ENCODE data around the gene NOL7. TPM values are rescaled to one million over a fixed set of nuclear protein-coding genes. Genes with fewer than 3 reads are reported as not detected.

NOL7 gene
- 10 to 100 TPM; 54.0 to 57.8 TPM for total RNA-seq

- CTCF ChIA-PET = interaction anchor here (0.6 to 3.7 kb wide), 37 partner anchors 8 to 286 kb away, joined by 3 to 49 read pairs (median 5); partner anchors contain the start of genes RANBP9, SIRT5 and TBC1D7
- POLR2A ChIA-PET = interaction anchor here (0.6 to 7.6 kb wide), 39 partner anchors 10 to 312 kb away, joined by 3 to 105 read pairs (median 5); partner anchors contain the start of genes MCUR1, RANBP9, SIRT5 and TBC1D7
- H3K4me3 Mint-ChIP-seq = peak within 1 kb of the TSS; percentile 99
- no peaks in the 10 kb centered on the region for H3K27me3 Mint-ChIP-seq
- no peaks in the 10 kb centered on the region for H3K9me3 Mint-ChIP-seq
- peak within 1 kb of the TSS; percentile 93 for H3K27ac Mint-ChIP-seq
- DNase-seq = peak; percentile 98
- H3K4me1 Mint-ChIP-seq = peaks cover 66% of the 10 kb centered on the region
- peaks cover 40% of the 10 kb centered on the region for H3K36me3 Mint-ChIP-seq (ENCODE audit: low read depth)
Observed at GRCh38 chr6:13614926-13615791, at the start of gene NOL7. Gene NOL7, plus strand, starts transcription at chr6:13615335. Its CDS starts 24 bp downstream, at chr6:13615359.

DNA sequence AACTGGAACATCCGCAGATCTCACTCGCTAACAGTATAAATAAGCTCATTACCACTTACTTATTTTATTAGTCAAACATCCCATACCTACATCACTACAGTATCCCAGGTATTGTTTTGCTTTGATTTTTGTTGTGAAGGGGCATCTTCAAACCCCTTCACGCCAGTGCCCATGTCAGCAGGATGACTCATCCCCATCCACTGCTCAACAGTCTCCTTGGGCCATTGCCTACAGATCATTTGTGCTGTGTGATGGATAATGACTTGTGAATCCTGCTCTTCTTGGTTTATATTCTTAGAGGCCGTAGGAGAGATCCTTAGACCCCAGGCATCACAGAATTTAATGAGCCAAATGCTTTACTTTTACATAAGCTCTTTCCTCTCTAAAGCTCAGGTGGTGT is 49.2 kb upstream of the NOL7 start:
- Mint-ChIP-seq H3K27ac (no peak overlapping the region), H3K4me1 (no peaks in the 10 kb centered on the region), H3K36me3 (ENCODE audit: low read depth) (no peaks in the 10 kb centered on the region), H3K9me3 (no peaks in the 10 kb centered on the region), H3K27me3 (peaks cover 33% of the 10 kb centered on the region), H3K4me3 (no peak overlapping the region)
- CTCF ChIA-PET = interaction anchor here (0.9 kb wide), 1 partner anchor 9 kb away, joined by 4 read pairs; the partner anchor contains the start of gene SIRT5
- DNase-seq = no peak
- POLR2A ChIA-PET = no interaction called here

GRCh38 chr6:13566500-13566899 is 48.6 kb upstream of the NOL7 start:
- CTCF ChIA-PET = no interaction called here
- DNase-seq = no peak
- Mint-ChIP-seq H3K27me3 (peaks cover 33% of the 10 kb centered on the region), H3K9me3 (no peaks in the 10 kb centered on the region), H3K4me1 (no peaks in the 10 kb centered on the region), H3K4me3 (no peak overlapping the region), H3K36me3 (ENCODE audit: low read depth) (no peaks in the 10 kb centered on the region), H3K27ac (no peak overlapping the region)
- POLR2A ChIA-PET = no interaction called here

DNA sequence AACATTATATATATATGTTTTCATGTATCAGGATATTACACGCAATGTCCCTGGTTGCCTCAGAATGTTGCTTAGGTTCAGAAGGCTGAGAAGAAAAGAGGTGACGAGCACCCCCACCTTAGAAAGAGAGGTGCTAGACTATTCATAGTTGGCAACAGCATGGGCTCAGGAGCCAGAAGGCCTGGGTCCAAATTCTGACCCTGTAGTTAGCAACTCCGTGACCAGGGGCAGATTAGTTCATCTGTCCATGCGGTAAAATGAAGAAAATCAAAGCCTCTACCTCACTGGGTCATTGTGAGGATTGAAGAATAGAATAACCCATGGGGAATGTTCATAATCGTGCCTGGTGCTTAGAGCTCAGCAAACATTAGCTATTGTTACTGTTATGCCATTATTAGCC is 46.2 kb upstream of the NOL7 start:
- Mint-ChIP-seq H3K27me3 (peaks cover 29% of the 10 kb centered on the region), H3K4me3 (no peak overlapping the region), H3K27ac (no peak overlapping the region), H3K4me1 (peaks cover 11% of the 10 kb centered on the region), H3K36me3 (ENCODE audit: low read depth) (no peaks in the 10 kb centered on the region), H3K9me3 (no peaks in the 10 kb centered on the region)
- DNase-seq = no peak
- POLR2A ChIA-PET = no interaction called here
- CTCF ChIA-PET = no interaction called here

- Mint-ChIP-seq H3K9me3 (no peaks in the 10 kb centered on the region), H3K4me3 (no peak overlapping the region), H3K4me1 (peaks cover 28% of the 10 kb centered on the region), H3K36me3 (ENCODE audit: low read depth) (no peaks in the 10 kb centered on the region), H3K27me3 (peaks cover 11% of the 10 kb centered on the region), H3K27ac (no peak overlapping the region)
- CTCF ChIA-PET = interaction anchor here (2.2 kb wide), 1 partner anchor 12 kb away, joined by 4 read pairs; no protein-coding TSS in a partner anchor
- POLR2A ChIA-PET = interaction anchor here (1.5 to 3.9 kb wide), 2 partner anchors 9 to 42 kb away, joined by 6 to 104 read pairs; partner anchors contain the start of gene NOL7
- DNase-seq = no peak
Observed at GRCh38 chr6:13572240-13572639, 42.9 kb upstream of the NOL7 start.

GRCh38 chr6:13572951-13573654 is 42.0 kb upstream of the NOL7 start:
- Mint-ChIP-seq H3K4me1 (peaks cover 28% of the 10 kb centered on the region), H3K27me3 (peaks cover 5% of the 10 kb centered on the region), H3K36me3 (ENCODE audit: low read depth) (peaks cover 5% of the 10 kb centered on the region), H3K27ac (peak overlapping the region; percentile 71), H3K9me3 (peaks cover 5% of the 10 kb centered on the region), H3K4me3 (peak overlapping the region; percentile 97)
- DNase-seq = no peak
- POLR2A ChIA-PET = interaction anchor here (1.5 to 3.9 kb wide), 3 partner anchors 10 to 141 kb away, joined by 6 to 104 read pairs (median 11); partner anchors contain the start of gene NOL7
- CTCF ChIA-PET = interaction anchor here (1.0 to 2.9 kb wide), 6 partner anchors 13 to 241 kb away, joined by 3 to 22 read pairs (median 4); partner anchors contain the start of gene MCUR1

DNA sequence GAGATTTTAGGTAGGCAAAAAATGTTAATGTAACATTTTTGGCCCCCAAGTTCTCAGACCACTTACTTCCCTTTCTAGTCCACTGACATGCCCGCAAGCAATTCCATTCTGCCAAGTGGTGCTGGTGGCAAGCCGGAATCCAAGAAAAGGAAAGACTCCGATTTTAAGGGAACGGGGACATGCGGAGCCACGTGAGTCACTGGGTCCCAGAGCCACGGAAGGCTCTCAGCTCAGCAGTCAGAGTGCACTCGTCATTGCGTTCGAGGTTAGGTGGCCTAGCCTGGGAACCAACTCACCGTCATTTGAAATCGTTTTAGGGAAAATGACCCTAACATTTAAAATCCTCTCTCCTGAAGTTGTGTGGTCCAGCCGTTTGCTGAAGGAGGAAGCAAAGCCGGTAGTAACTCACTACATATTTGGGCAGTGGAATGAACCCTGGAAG is 41.4 kb upstream of the NOL7 start:
- Mint-ChIP-seq H3K27ac (peak overlapping the region; percentile 71), H3K4me1 (peaks cover 28% of the 10 kb centered on the region), H3K27me3 (peaks cover 2% of the 10 kb centered on the region), H3K36me3 (ENCODE audit: low read depth) (peaks cover 6% of the 10 kb centered on the region), H3K4me3 (peak overlapping the region; percentile 97), H3K9me3 (peaks cover 5% of the 10 kb centered on the region)
- ChIA-PET POLR2A (interaction anchor here (0.7 to 3.9 kb wide), 13 partner anchors 10 to 245 kb away, joined by 4 to 104 read pairs (median 6); partner anchors contain the start of genes GFOD1, NOL7, RANBP9 and TBC1D7), CTCF (interaction anchor here (1.0 to 2.9 kb wide), 17 partner anchors 13 to 494 kb away, joined by 3 to 49 read pairs (median 9); partner anchors contain the start of genes MCUR1, NOL7 and TBC1D7)
- peak; percentile 18 for DNase-seq

DNA sequence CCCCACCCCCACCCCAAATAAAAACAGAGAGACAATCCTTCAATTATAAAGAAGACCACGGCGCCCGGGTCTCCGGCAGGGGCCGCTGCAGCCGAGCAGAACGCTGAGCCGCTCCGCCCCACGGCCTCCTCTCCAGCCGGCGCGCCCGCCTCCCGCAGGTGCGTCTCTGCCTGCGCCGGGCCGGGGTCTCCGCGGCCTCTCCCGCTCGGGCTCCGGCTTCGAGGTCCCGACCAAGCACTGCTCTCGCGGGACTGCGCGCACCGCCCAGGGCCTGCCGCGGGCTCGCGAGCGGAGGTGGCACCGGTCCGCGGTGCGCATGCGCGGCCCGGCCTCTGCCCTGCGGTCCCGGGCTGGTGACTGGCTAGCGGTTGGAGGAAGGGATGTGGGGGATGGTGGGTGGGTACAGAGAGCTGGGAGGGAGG is 41.0 kb upstream of the NOL7 start:
- DNase-seq = peak; percentile 92
- Mint-ChIP-seq H3K27me3 (peaks cover 1% of the 10 kb centered on the region), H3K4me1 (peaks cover 28% of the 10 kb centered on the region), H3K27ac (peak overlapping the region; percentile 99), H3K9me3 (peaks cover 5% of the 10 kb centered on the region), H3K4me3 (peak overlapping the region; percentile 97), H3K36me3 (ENCODE audit: low read depth) (peaks cover 8% of the 10 kb centered on the region)
- ChIA-PET CTCF (interaction anchor here (0.6 to 2.9 kb wide), 47 partner anchors 8 to 616 kb away, joined by 3 to 49 read pairs (median 5); partner anchors contain the start of genes MCUR1, NOL7, RANBP9 and TBC1D7), POLR2A (interaction anchor here (0.7 to 3.9 kb wide), 26 partner anchors 10 to 1565 kb away, joined by 3 to 104 read pairs (median 5); partner anchors contain the start of genes GFOD1, NOL7, RANBP9 and TBC1D7)

DNA sequence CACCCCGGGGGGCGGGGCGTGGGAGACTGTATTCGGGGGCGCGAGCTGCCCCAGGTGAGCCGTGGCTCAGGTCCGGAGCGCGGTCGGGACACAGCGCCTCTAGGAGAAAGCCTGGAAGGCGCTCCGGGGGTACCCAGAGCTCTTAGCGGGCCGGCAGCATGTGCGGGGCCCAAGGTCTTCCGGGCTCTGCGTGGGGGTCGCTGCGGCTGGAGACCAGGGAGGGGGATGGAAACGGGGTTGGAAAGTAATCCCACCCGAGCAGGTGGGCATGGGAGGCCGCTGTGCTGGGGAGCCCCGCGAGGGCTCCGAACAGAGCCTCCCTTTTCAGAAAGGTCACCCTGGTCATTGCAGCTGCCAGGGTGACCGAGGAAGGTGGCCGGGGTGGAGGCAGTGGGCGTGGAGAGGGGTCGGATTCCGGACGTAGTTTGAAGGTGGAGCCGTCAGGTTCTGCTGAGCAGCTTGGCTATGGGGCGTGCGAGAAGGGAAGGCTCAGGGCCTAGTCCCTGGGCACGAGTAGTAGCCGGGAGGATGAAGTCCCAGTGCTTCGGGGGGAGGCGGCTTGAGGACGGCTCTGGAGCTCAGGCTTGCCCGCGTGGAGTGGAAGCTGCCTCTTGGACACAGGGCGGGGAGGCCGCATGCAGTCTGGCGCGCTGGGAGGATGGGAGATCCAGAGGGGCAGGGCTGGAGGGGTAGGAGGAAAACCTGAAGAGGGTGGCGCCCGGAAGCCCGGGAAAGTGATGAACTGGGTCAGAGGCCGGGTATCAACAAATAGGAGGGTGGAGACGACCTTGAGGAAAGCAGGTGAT is 40.4 kb upstream of the NOL7 start, which contains the start of gene SIRT5:
Gene SIRT5, plus strand, starts transcription at position 31 of the 806 bp plus-strand sequence. CDS start 9,510 bp downstream, outside the sequence.
- CTCF ChIA-PET = interaction anchor here (0.6 to 2.9 kb wide), 62 partner anchors 9 to 616 kb away, joined by 3 to 49 read pairs (median 4); partner anchors contain the start of genes MCUR1, NOL7, RANBP9 and TBC1D7
- Mint-ChIP-seq H3K4me1 (peaks cover 28% of the 10 kb centered on the region), H3K27me3 (no peaks in the 10 kb centered on the region), H3K9me3 (peaks cover 5% of the 10 kb centered on the region), H3K27ac (peak within 1 kb of the TSS; percentile 99), H3K36me3 (ENCODE audit: low read depth) (peaks cover 8% of the 10 kb centered on the region), H3K4me3 (peak within 1 kb of the TSS; percentile 97)
- POLR2A ChIA-PET = interaction anchor here (0.6 to 3.9 kb wide), 37 partner anchors 10 to 1566 kb away, joined by 3 to 104 read pairs (median 4); partner anchors contain the start of genes GFOD1, NOL7, RANBP9 and TBC1D7
- peak; percentile 88 for DNase-seq

- ChIA-PET CTCF (interaction anchor here (0.6 to 2.9 kb wide), 50 partner anchors 8 to 492 kb away, joined by 3 to 49 read pairs (median 5); partner anchors contain the start of genes MCUR1, NOL7 and TBC1D7), POLR2A (interaction anchor here (0.6 to 3.9 kb wide), 29 partner anchors 9 to 1566 kb away, joined by 3 to 104 read pairs (median 4); partner anchors contain the start of genes GFOD1, NOL7, RANBP9 and TBC1D7)
- Mint-ChIP-seq H3K4me3 (peak overlapping the region; percentile 97), H3K27me3 (no peaks in the 10 kb centered on the region), H3K36me3 (ENCODE audit: low read depth) (peaks cover 12% of the 10 kb centered on the region), H3K27ac (peak overlapping the region; percentile 99), H3K9me3 (peaks cover 5% of the 10 kb centered on the region), H3K4me1 (peaks cover 28% of the 10 kb centered on the region)
- DNase-seq = no peak
Observed at GRCh38 chr6:13575377-13575775, 39.8 kb upstream of the NOL7 start.

DNA sequence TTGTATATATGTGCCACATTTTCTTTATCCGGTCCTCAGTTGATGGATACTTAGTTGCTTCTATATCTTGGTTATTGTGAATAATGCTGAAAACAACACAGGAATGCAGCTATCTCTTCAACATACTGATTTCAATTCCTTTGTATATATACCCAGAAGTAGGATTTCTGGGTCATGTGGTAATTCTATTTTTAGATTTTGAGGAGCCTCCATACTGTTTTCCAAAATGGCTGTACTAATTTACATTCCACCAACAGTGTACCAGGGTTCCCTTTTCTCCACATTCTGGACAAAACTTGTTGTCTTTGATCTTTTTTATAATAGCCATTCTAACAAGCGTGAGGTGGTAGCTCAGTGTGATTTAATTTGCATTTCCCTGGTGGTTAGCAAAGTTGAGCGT is 39.1 kb upstream of the NOL7 start:
- POLR2A ChIA-PET = interaction anchor here (1.2 to 3.9 kb wide), 5 partner anchors 8 to 247 kb away, joined by 3 to 104 read pairs (median 5); partner anchors contain the start of genes NOL7 and TBC1D7
- Mint-ChIP-seq H3K27me3 (no peaks in the 10 kb centered on the region), H3K4me1 (peaks cover 28% of the 10 kb centered on the region), H3K36me3 (ENCODE audit: low read depth) (peaks cover 14% of the 10 kb centered on the region), H3K4me3 (no peak overlapping the region), H3K9me3 (peaks cover 5% of the 10 kb centered on the region), H3K27ac (no peak overlapping the region)
- no peak for DNase-seq
- CTCF ChIA-PET = interaction anchor here (0.6 to 2.9 kb wide), 19 partner anchors 11 to 491 kb away, joined by 3 to 49 read pairs (median 11); partner anchors contain the start of genes MCUR1 and NOL7
